SK-N-SH (cell line): Measurements from ENCODE around the gene RHBDL1. TPM values are rescaled to one million over a fixed set of nuclear protein-coding genes. Genes with fewer than 3 reads are reported as not detected.
A peak's percentile ranks its signal among the peaks of the same experiment; 100 is the strongest.

Experiments used
- CTCF ChIA-PET: fragments of 300-600, 350-600 bp; formaldehyde crosslinking; extraction: SDS; loops from one replicate; lab custom pipeline; 2021; lab: Yijun Ruan, JAX
- POLR2A ChIA-PET: fragments of 350-600 bp; sonication (Branson Sonifier 250); formaldehyde crosslinking; extraction: SDS; loops from one replicate; lab custom pipeline; 2020; ENCODE audit warnings: antibody characterized with exemption, inconsistent platforms; lab: Yijun Ruan, JAX
- DNase-seq: peaks from one replicate; pipeline ENCODE4 v3.0.0; 2012
- H2AFZ ChIP-seq: fragments of 200-600 bp; sonication (generic); 2 replicates; pipeline ENCODE4 v1.8.1; 2016; ENCODE audit warnings: antibody characterized with exemption, mild to moderate bottlenecking, low read depth
- H3F3A ChIP-seq: fragments of 200-600 bp; sonication (generic); replicated peaks from 2 replicates; pipeline ENCODE3; 2016; ENCODE audit warnings: antibody characterized with exemption, mild to moderate bottlenecking; ENCODE audit not compliant: insufficient read depth
- H3K27ac ChIP-seq, 2 experiments: fragments of 200-500 bp in 1 of 2; fragments of 200-600 bp in 1 of 2; sonication (Bioruptor generic) in 1 of 2; sonication (generic), shearing (Covaris generic) in 1 of 2; 2 replicates each; pipeline versions ENCODE4 v1.5.1 to v1.6.1; 2014 to 2016; ENCODE audit warnings: low read depth in 2 of 2, inconsistent platforms in 1 of 2, low read length in 1 of 2, mild to moderate bottlenecking in 1 of 2, mixed read lengths in 1 of 2
- H3K27me3 ChIP-seq: fragments of 200-600 bp; sonication (generic), shearing (Covaris generic); 2 replicates; pipeline ENCODE4 v1.6.1; 2016; ENCODE audit warnings: mixed run types; ENCODE audit not compliant: insufficient read depth
- H3K36me3 ChIP-seq, 2 experiments: fragments of 200-500 bp in 1 of 2; fragments of 200-600 bp in 1 of 2; sonication (Bioruptor generic) in 1 of 2; sonication (generic) in 1 of 2; replicated peaks in 1 of 2; 2 replicates each; pipeline versions ENCODE3 to v1.5.1; 2014 to 2016; ENCODE audit warnings: low read length in 1 of 2, mild to moderate bottlenecking in 1 of 2; ENCODE audit not compliant: insufficient read depth in 2 of 2, control insufficient read depth in 1 of 2
- H3K4me1 ChIP-seq, 2 experiments: fragments of 200-500 bp in 1 of 2; fragments of 200-600 bp in 1 of 2; sonication (Bioruptor generic) in 1 of 2; sonication (generic), shearing (Covaris generic) in 1 of 2; 2 replicates each; pipeline versions ENCODE4 v1.5.1 to v1.6.1; 2014 to 2016; ENCODE audit warnings: low read depth in 1 of 2, low read length in 1 of 2, mixed run types in 1 of 2; ENCODE audit not compliant: insufficient read depth in 2 of 2, control insufficient read depth in 1 of 2
- H3K4me2 ChIP-seq: fragments of 200-600 bp; sonication (generic), shearing (Covaris generic); 2 replicates; pipeline ENCODE4 v1.6.1; 2017; ENCODE audit warnings: mixed run types
- H3K4me3 ChIP-seq, 2 experiments: fragments of 200-500 bp in 1 of 2; fragments of 200-600 bp in 1 of 2; sonication (Bioruptor generic) in 1 of 2; sonication (generic), shearing (Covaris generic) in 1 of 2; 2 replicates each; pipeline versions ENCODE4 v1.5.1 to v1.8.1; 2014 to 2016; ENCODE audit warnings: low read depth in 2 of 2, inconsistent platforms in 1 of 2, low read length in 1 of 2, mild to moderate bottlenecking in 1 of 2, mixed read lengths in 1 of 2, moderate library complexity in 1 of 2
- H3K79me2 ChIP-seq: fragments of 200-600 bp; sonication (generic); 2 replicates; pipeline ENCODE4 v1.8.1; 2017; ENCODE audit warnings: mild to moderate bottlenecking; ENCODE audit not compliant: insufficient read depth
- H3K9ac ChIP-seq: fragments of 200-600 bp; sonication (generic); 2 replicates; pipeline ENCODE4 v1.6.1; 2017; ENCODE audit warnings: mixed run types
- H3K9me2 ChIP-seq: fragments of 200-600 bp; sonication (generic); 2 replicates; pipeline ENCODE4 v1.6.1; 2017; ENCODE audit warnings: mixed run types
- H3K9me3 ChIP-seq: fragments of 200-600 bp; sonication (generic); 2 replicates; pipeline ENCODE4 v1.6.1; 2017; ENCODE audit warnings: mixed run types, mild to moderate bottlenecking, moderate library complexity
- H4K20me1 ChIP-seq: fragments of 200-600 bp; sonication (generic); 2 replicates; pipeline ENCODE4 v1.6.1; 2017; ENCODE audit warnings: mild to moderate bottlenecking, mixed run types; ENCODE audit not compliant: insufficient read depth
- CTCF ChIP-seq: fragments of 200-600 bp; sonication (generic); IDR thresholded peaks from 2 replicates; pipeline ENCODE4 v1.6.1; 2017; ENCODE audit warnings: antibody characterized with exemption, mild to moderate bottlenecking, moderate library complexity
- EP300 ChIP-seq, 2 experiments: IDR thresholded peaks; 2 replicates each; pipeline versions ENCODE4 v1.4.0 to v1.6.1; 2012; ENCODE audit warnings: borderline replicate concordance in 1 of 2, low read depth in 1 of 2, low read length in 1 of 2
- FOXM1 ChIP-seq: IDR thresholded peaks from 2 replicates; pipeline ENCODE4 v1.4.0; 2012; ENCODE audit warnings: low read depth, mild to moderate bottlenecking
- GATA2 ChIP-seq: sonication (generic); formaldehyde crosslinking; IDR thresholded peaks from 2 replicates; pipeline ENCODE4 v1.5.0; 2020; ENCODE audit warnings: mild to moderate bottlenecking, missing genetic modification reagents
- JUND ChIP-seq: IDR thresholded peaks from 2 replicates; pipeline ENCODE4 v1.4.0; 2012
- MEF2A ChIP-seq: IDR thresholded peaks from 2 replicates; pipeline ENCODE4 v1.4.0; 2012; ENCODE audit warnings: low read depth, borderline replicate concordance
- MXI1 ChIP-seq: IDR thresholded peaks from 2 replicates; pipeline ENCODE4 v1.6.1; 2012; ENCODE audit warnings: mild to moderate bottlenecking, low read depth, low read length, improper control_type of control experiment
- NFIC ChIP-seq: IDR thresholded peaks from 2 replicates; pipeline ENCODE4 v1.4.0; 2012; ENCODE audit warnings: borderline replicate concordance
- POLR2AphosphoS5 ChIP-seq: IDR thresholded peaks from 2 replicates; pipeline ENCODE4 v1.6.1; 2012; ENCODE audit warnings: low read depth, low read length
- SIN3A ChIP-seq: IDR thresholded peaks from 2 replicates; pipeline ENCODE4 v1.6.1; 2012; ENCODE audit warnings: low read depth, mild to moderate bottlenecking, low read length, moderate library complexity, borderline replicate concordance
- SMC3 ChIP-seq: IDR thresholded peaks from 2 replicates; pipeline ENCODE4 v1.6.1; 2012; ENCODE audit warnings: low read depth, low read length, improper control_type of control experiment
- TCF12 ChIP-seq: IDR thresholded peaks from 2 replicates; pipeline ENCODE4 v1.4.0; 2012
- USF1 ChIP-seq: IDR thresholded peaks from 2 replicates; pipeline ENCODE4 v1.4.0; 2012; ENCODE audit warnings: low read depth, borderline replicate concordance
- WGBS: methylation state at CpG from one replicate; pipeline ENCODE4 v1.1.6; 2017; ENCODE audit warnings: low lambda C conversion rate; 5-methylcytosine and 5-hydroxymethylcytosine counted together
- polyA plus RNA-seq, 3 experiments: library from polyadenylated mRNA; depleted of rRNA; stranded (reverse); fragments of >200 nt; gene quantifications; 2 replicates each; pipeline ENCODE4 v1.2.3, GENCODE V29; 2012
- TF ChIP-seq, protein P1 (sequence below): fragments of 150-350 bp; IDR thresholded peaks from 2 replicates; pipeline ENCODE4 v1.6.1; 2016; ENCODE audit warnings: mild to moderate bottlenecking, low read depth, low read length
- TF ChIP-seq, protein P2 (sequence below): IDR thresholded peaks from 2 replicates; pipeline ENCODE4; 2012
- TF ChIP-seq, protein P3 (sequence below): IDR thresholded peaks from 2 replicates; pipeline ENCODE4 v1.4.0; 2012; ENCODE audit warnings: low read depth, borderline replicate concordance
- TF ChIP-seq, protein P4 (sequence below): fragments of 150-350 bp; IDR thresholded peaks from 2 replicates; pipeline ENCODE4 v1.6.1; 2017; ENCODE audit warnings: antibody characterized with exemption, low read length, low read depth, borderline replicate concordance

The RHBDL1 gene
- polyA plus RNA-seq, 1 of the 3 experiments (the other 2 are of a cell fraction), result 4.1 TPM

- Histone ChIP-seq H3K4me1 (peaks cover 3 to 35% of the 10 kb centered on the region in 2 experiments; a peak in 3 of 4 replicates), H3F3A (no peaks in the 10 kb centered on the region), H3K4me2 (peak overlapping the region; percentile 63; the same call in 1 of the 2 replicates), H3K36me3 (peaks cover 0 to 49% of the 10 kb centered on the region in 2 experiments), H2AFZ (0 out of 2 replicates have a peak overlapping the region, but pooled peaks have one; percentile 37), H3K9ac (no peak overlapping the region), H3K79me2 (no peaks in the 10 kb centered on the region), H3K4me3 (peak overlapping the region in 1 of 2 experiments; percentile 40; a peak in 2 of 4 replicates), H4K20me1 (no peaks in the 10 kb centered on the region), H3K27ac (peak overlapping the region; percentile 45 to 96), H3K27me3 (no peaks in the 10 kb centered on the region), H3K9me2 (no peaks in the 10 kb centered on the region), H3K9me3 (no peaks in the 10 kb centered on the region)
- TF ChIP-seq SIN3A (no peak), SMC3 (no peak), FOXM1 (no peak), GATA2 (CRISPR knock-in tag) (no peak), POLR2AphosphoS5 (no peak), JUND (no peak), NFIC (no peak), MXI1 (no peak), MEF2A (no peak), CTCF (no peak), USF1 (no peak), TCF12 (no peak), EP300 (IDR thresholded peaks at IDR 0.05; ENCODE audit: borderline replicate concordance in 1 of 2, low read depth in 1 of 2, low read length in 1 of 2) (no peak)
- TF ChIP-seq, protein P1, sequence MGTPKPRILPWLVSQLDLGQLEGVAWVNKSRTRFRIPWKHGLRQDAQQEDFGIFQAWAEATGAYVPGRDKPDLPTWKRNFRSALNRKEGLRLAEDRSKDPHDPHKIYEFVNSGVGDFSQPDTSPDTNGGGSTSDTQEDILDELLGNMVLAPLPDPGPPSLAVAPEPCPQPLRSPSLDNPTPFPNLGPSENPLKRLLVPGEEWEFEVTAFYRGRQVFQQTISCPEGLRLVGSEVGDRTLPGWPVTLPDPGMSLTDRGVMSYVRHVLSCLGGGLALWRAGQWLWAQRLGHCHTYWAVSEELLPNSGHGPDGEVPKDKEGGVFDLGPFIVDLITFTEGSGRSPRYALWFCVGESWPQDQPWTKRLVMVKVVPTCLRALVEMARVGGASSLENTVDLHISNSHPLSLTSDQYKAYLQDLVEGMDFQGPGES, result no peak
- TF ChIP-seq, protein P2, sequence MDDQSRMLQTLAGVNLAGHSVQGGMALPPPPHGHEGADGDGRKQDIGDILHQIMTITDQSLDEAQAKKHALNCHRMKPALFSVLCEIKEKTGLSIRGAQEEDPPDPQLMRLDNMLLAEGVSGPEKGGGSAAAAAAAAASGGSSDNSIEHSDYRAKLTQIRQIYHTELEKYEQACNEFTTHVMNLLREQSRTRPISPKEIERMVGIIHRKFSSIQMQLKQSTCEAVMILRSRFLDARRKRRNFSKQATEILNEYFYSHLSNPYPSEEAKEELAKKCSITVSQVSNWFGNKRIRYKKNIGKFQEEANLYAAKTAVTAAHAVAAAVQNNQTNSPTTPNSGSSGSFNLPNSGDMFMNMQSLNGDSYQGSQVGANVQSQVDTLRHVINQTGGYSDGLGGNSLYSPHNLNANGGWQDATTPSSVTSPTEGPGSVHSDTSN, result no peak
- TF ChIP-seq, protein P3, sequence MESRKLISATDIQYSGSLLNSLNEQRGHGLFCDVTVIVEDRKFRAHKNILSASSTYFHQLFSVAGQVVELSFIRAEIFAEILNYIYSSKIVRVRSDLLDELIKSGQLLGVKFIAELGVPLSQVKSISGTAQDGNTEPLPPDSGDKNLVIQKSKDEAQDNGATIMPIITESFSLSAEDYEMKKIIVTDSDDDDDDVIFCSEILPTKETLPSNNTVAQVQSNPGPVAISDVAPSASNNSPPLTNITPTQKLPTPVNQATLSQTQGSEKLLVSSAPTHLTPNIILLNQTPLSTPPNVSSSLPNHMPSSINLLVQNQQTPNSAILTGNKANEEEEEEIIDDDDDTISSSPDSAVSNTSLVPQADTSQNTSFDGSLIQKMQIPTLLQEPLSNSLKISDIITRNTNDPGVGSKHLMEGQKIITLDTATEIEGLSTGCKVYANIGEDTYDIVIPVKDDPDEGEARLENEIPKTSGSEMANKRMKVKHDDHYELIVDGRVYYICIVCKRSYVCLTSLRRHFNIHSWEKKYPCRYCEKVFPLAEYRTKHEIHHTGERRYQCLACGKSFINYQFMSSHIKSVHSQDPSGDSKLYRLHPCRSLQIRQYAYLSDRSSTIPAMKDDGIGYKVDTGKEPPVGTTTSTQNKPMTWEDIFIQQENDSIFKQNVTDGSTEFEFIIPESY, result no peak
- TF ChIP-seq, protein P4, sequence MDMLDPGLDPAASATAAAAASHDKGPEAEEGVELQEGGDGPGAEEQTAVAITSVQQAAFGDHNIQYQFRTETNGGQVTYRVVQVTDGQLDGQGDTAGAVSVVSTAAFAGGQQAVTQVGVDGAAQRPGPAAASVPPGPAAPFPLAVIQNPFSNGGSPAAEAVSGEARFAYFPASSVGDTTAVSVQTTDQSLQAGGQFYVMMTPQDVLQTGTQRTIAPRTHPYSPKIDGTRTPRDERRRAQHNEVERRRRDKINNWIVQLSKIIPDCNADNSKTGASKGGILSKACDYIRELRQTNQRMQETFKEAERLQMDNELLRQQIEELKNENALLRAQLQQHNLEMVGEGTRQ, result no peak
- CTCF ChIA-PET, result interaction anchor here (0.7 to 6.7 kb wide), 13 partner anchors 10 to 88 kb away, joined by 3 to 92 read pairs (median 5); partner anchors contain the start of genes MCRIP2, RHBDL1, STUB1 and WDR24
- POLR2A ChIA-PET, result interaction anchor here (1.0 to 1.5 kb wide), 5 partner anchors 8 to 71 kb away, joined by 3 to 13 read pairs (median 4); partner anchors contain the start of genes METRN, METTL26 and STUB1
- DNase-seq, result no peak
- 49% methylated on average over 5 of the region's 6 CpGs for WGBS
Measured at GRCh38 chr16:660132-660458, 15.4 kb upstream of the RHBDL1 start.
